ENCODE measurements around the gene DQX1.

- TF ChIP-seq CTCF (IDR thresholded peaks at IDR 0.05) (no peak), POLR2A (IDR thresholded peaks at IDR 0.05) (no peak)
These were observed 32.5 kb downstream of the DQX1 start for GRCh38 chr2:74493546-74493945.

All from heart left ventricle (tissue), 13 donors.